Measurements from ENCODE around the gene ATP5MK.
A peak's percentile ranks its signal among the peaks of the same experiment; 100 is the strongest.
"Not testable (repeated sequence)": the region's sequence is repeated elsewhere in the genome, so short reads cannot be mapped to it uniquely, and the experiment has no call there.

Gene ATP5MK

GRCh38 chr10:103395754-103396066 is 565 bp downstream of the ATP5MK start:
- no peak for DNase-seq

GRCh38 chr10:103394180-103394579 is 2.1 kb downstream of the ATP5MK start:
- no peak for DNase-seq

GRCh38 chr10:103382769-103383168 is 13.5 kb downstream of the ATP5MK start:
- no peak for DNase-seq

- no peak for DNase-seq
Observed at GRCh38 chr10:103374263-103374662, 22.0 kb downstream of the ATP5MK start.

- DNase-seq: no peak
Observed at GRCh38 chr10:103373544-103373943, 22.7 kb downstream of the ATP5MK start.

- DNase-seq: peak; percentile 93
Observed at GRCh38 chr10:103367782-103368518, 28.3 kb downstream of the ATP5MK start, which contains the start of gene TAF5. Gene TAF5, plus strand, starts transcription at chr10:103367976. Its CDS starts 14 bp downstream, at chr10:103367990.

GRCh38 chr10:103367379-103367781 is 28.9 kb downstream of the ATP5MK start:
- no peak for DNase-seq

GRCh38 chr10:103360791-103361190 is 35.5 kb downstream of the ATP5MK start:
- not testable (repeated sequence) for DNase-seq

GRCh38 chr10:103359493-103359892 is 36.8 kb downstream of the ATP5MK start:
- DNase-seq: not testable (repeated sequence)

- DNase-seq: no peak
Observed at GRCh38 chr10:103355906-103356599, 40.2 kb downstream of the ATP5MK start.

- DNase-seq: not testable (repeated sequence)
Observed at GRCh38 chr10:103354567-103354966, 41.7 kb downstream of the ATP5MK start.

- DNase-seq: no peak
Observed at GRCh38 chr10:103353281-103353680, 43.0 kb downstream of the ATP5MK start.

GRCh38 chr10:103350517-103351260 is 45.6 kb downstream of the ATP5MK start, which contains the start of gene PCGF6:
Gene PCGF6, minus strand, starts transcription at chr10:103351140. Its CDS starts 74 bp downstream, at chr10:103351066.
- peak; percentile 55 for DNase-seq

GRCh38 chr10:103350175-103350516 is 46.1 kb downstream of the ATP5MK start:
- DNase-seq: no peak

Data from KG1 (cell line).